ENCODE data around the gene PEX5L.

- TF ChIP-seq CTCF (IDR thresholded peaks at IDR 0.05) = no peak
- TF ChIP-seq TEAD4 (CRISPR knock-in tag; IDR thresholded peaks at IDR 0.05) = no peak
- no peak for TF ChIP-seq TP53 (CRISPR knock-in tag; IDR thresholded peaks at IDR 0.05)
- TF ChIP-seq, protein P1, sequence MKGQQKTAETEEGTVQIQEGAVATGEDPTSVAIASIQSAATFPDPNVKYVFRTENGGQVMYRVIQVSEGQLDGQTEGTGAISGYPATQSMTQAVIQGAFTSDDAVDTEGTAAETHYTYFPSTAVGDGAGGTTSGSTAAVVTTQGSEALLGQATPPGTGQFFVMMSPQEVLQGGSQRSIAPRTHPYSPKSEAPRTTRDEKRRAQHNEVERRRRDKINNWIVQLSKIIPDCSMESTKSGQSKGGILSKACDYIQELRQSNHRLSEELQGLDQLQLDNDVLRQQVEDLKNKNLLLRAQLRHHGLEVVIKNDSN (CRISPR knock-in tag; IDR thresholded peaks at IDR 0.05) = no peak
- no peak for TF ChIP-seq STAT6 (CRISPR knock-in tag; conservative IDR thresholded peaks at IDR 0.05; ENCODE audit: low read depth)
Measured at GRCh38 chr3:179921500-179921899, 115.2 kb downstream of the PEX5L start.

Data from WTC11 (cell line).